Astrocyte (in vitro differentiated cells and primary cell): ENCODE measurements around the gene CD300LD. TPM values are rescaled to one million over a fixed set of nuclear protein-coding genes. Genes with fewer than 3 reads are reported as not detected.

Experiments
- DNase-seq: peaks from one replicate; pipeline ENCODE4 v3.0.0-alpha.2; 2010; ENCODE audit warnings: low read depth
- FAIRE-seq: peaks from 2 replicates; lab custom pipeline; 2011; peaks lifted over from hg19 to GRCh38; lab: Jason Lieb, UNC
- H2AFZ ChIP-seq: 2 replicates; pipeline ENCODE4 v1.6.0; 2012; ENCODE audit warnings: low read depth, low read length, inconsistent platforms
- H3K27ac ChIP-seq: 2 replicates; pipeline ENCODE4 v1.5.1; 2011; ENCODE audit warnings: low read depth, low read length, inconsistent platforms
- H3K27me3 ChIP-seq: 2 replicates; pipeline ENCODE4 v1.6.0; 2011; ENCODE audit warnings: low read length, inconsistent platforms; ENCODE audit not compliant: insufficient read depth
- H3K36me3 ChIP-seq: 2 replicates; pipeline ENCODE4 v1.5.1; 2011; ENCODE audit warnings: low read length, inconsistent platforms; ENCODE audit not compliant: insufficient read depth
- H3K4me1 ChIP-seq: 2 replicates; pipeline ENCODE4 v1.5.1; 2011; ENCODE audit warnings: low read length, inconsistent platforms; ENCODE audit not compliant: insufficient read depth
- H3K4me2 ChIP-seq: 2 replicates; pipeline ENCODE4 v1.6.0; 2012; ENCODE audit warnings: low read length, inconsistent platforms
- H3K4me3 ChIP-seq: 2 replicates; pipeline ENCODE4 v1.5.1; 2011; ENCODE audit warnings: low read depth, mild to moderate bottlenecking, low read length, inconsistent platforms; ENCODE audit not compliant: insufficient read depth
- H3K79me2 ChIP-seq: 2 replicates; pipeline ENCODE4 v1.6.0; 2012; ENCODE audit warnings: mild to moderate bottlenecking, low read length, inconsistent platforms; ENCODE audit not compliant: insufficient read depth
- H3K9ac ChIP-seq: 2 replicates; pipeline ENCODE4 v1.6.0; 2012; ENCODE audit warnings: mild to moderate bottlenecking, low read length, inconsistent platforms
- H3K9me3 ChIP-seq: 2 replicates; pipeline ENCODE4 v1.5.1; 2012; ENCODE audit warnings: low read depth, mild to moderate bottlenecking, low read length, inconsistent platforms; ENCODE audit not compliant: insufficient read depth
- H4K20me1 ChIP-seq: 2 replicates; pipeline ENCODE4 v1.6.0; 2012; ENCODE audit warnings: low read length, inconsistent platforms; ENCODE audit not compliant: insufficient read depth
- H3K27ac Mint-ChIP-seq: one replicate; pipeline ENCODE4 v1.8.0; 2021; ENCODE audit warnings: mild to moderate bottlenecking, mixed read lengths; ENCODE audit not compliant: unreplicated experiment
- H3K27me3 Mint-ChIP-seq: one replicate; pipeline ENCODE4 v1.8.0; 2021; ENCODE audit warnings: low read depth, mixed read lengths; ENCODE audit not compliant: unreplicated experiment
- H3K36me3 Mint-ChIP-seq: one replicate; pipeline ENCODE4 v1.8.0; 2021; ENCODE audit warnings: low read depth, mixed read lengths; ENCODE audit not compliant: unreplicated experiment
- H3K4me1 Mint-ChIP-seq: one replicate; pipeline ENCODE4 v1.8.0; 2021; ENCODE audit warnings: low read depth, mixed read lengths; ENCODE audit not compliant: unreplicated experiment
- H3K4me3 Mint-ChIP-seq: one replicate; pipeline ENCODE4 v1.8.0; 2021; ENCODE audit warnings: mild to moderate bottlenecking, moderate library complexity, mixed read lengths; ENCODE audit not compliant: unreplicated experiment
- H3K9me3 Mint-ChIP-seq: one replicate; pipeline ENCODE4 v1.8.0; 2021; ENCODE audit warnings: mild to moderate bottlenecking, mixed read lengths; ENCODE audit not compliant: unreplicated experiment
- EZH2 ChIP-seq: IDR thresholded peaks from 2 replicates; pipeline ENCODE4 v1.6.1; 2012; ENCODE audit warnings: mild to moderate bottlenecking, low read length, inconsistent platforms; ENCODE audit not compliant: insufficient read depth
- total RNA-seq: library from RNA; stranded (reverse); gene quantifications from 2 replicates; pipeline ENCODE4 v1.2.1, GENCODE V29; 2021
- TF ChIP-seq, protein P1 (sequence below): IDR thresholded peaks from 2 replicates; pipeline ENCODE4 v1.5.1; 2011; ENCODE audit warnings: low read depth, mild to moderate bottlenecking, inconsistent platforms, low read length, moderate library complexity; ENCODE audit not compliant: insufficient read depth

The CD300LD gene
- total RNA-seq, 1 donor from 2014 or later, result not detected

DNA sequence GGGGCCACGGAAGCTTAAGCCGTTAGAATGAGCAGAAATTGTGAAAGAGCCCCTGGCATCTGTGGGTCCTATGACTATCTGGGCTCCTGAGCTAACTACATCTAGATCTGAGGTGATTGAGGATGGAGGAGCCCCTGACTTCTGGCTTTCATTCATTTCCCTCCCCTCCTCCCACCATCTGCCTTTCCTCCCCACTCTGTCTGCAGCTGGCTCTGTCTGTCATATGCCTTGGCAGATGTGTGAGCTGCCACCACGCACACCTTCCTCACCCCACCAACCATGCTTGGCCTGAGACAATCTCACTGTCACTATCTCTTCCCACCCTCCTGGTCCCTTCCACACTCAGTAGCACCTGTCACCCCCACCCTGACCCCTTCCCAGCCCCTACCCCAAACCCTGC lies 26.4 kb upstream of the CD300LD start:
- no peaks in the 10 kb centered on the region for H3K36me3 ChIP-seq
- Mint-ChIP-seq H3K4me3 (no peak overlapping the region), H3K9me3 (no peaks in the 10 kb centered on the region), H3K4me1 (no peaks in the 10 kb centered on the region), H3K27ac (no peak overlapping the region), H3K27me3 (peaks cover 80% of the 10 kb centered on the region), H3K36me3 (no peaks in the 10 kb centered on the region)
- H3K27me3 ChIP-seq, result no peaks in the 10 kb centered on the region
- H2AFZ ChIP-seq, result no peak overlapping the region
- FAIRE-seq, result no peak
- H3K4me2 ChIP-seq, result no peak overlapping the region
- no peaks in the 10 kb centered on the region for H3K79me2 ChIP-seq
- no peak overlapping the region for H3K27ac ChIP-seq
- H4K20me1 ChIP-seq, result no peaks in the 10 kb centered on the region
- TF ChIP-seq, protein P1, sequence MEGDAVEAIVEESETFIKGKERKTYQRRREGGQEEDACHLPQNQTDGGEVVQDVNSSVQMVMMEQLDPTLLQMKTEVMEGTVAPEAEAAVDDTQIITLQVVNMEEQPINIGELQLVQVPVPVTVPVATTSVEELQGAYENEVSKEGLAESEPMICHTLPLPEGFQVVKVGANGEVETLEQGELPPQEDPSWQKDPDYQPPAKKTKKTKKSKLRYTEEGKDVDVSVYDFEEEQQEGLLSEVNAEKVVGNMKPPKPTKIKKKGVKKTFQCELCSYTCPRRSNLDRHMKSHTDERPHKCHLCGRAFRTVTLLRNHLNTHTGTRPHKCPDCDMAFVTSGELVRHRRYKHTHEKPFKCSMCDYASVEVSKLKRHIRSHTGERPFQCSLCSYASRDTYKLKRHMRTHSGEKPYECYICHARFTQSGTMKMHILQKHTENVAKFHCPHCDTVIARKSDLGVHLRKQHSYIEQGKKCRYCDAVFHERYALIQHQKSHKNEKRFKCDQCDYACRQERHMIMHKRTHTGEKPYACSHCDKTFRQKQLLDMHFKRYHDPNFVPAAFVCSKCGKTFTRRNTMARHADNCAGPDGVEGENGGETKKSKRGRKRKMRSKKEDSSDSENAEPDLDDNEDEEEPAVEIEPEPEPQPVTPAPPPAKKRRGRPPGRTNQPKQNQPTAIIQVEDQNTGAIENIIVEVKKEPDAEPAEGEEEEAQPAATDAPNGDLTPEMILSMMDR, result no peak
- TF ChIP-seq EZH2, result no peak
- DNase-seq, result no peak
- H3K9ac ChIP-seq, result no peak overlapping the region
- no peaks in the 10 kb centered on the region for H3K9me3 ChIP-seq
- H3K4me3 ChIP-seq, result no peak overlapping the region
- H3K4me1 ChIP-seq, result no peaks in the 10 kb centered on the region

- no peaks in the 10 kb centered on the region for H3K4me1 Mint-ChIP-seq
- H2AFZ ChIP-seq, result no peak overlapping the region
- no peak overlapping the region for H3K4me3 ChIP-seq
- H3K36me3 ChIP-seq, result no peaks in the 10 kb centered on the region
- no peaks in the 10 kb centered on the region for H3K9me3 Mint-ChIP-seq
- no peak overlapping the region for H3K4me3 Mint-ChIP-seq
- H3K27ac ChIP-seq, result no peak overlapping the region
- H3K9me3 ChIP-seq, result no peaks in the 10 kb centered on the region
- H4K20me1 ChIP-seq, result no peaks in the 10 kb centered on the region
- H3K79me2 ChIP-seq, result no peaks in the 10 kb centered on the region
- TF ChIP-seq, protein P1, result no peak
- TF ChIP-seq EZH2, result no peak
- no peak overlapping the region for H3K4me2 ChIP-seq
- H3K9ac ChIP-seq, result no peak overlapping the region
- H3K27me3 ChIP-seq, result no peaks in the 10 kb centered on the region
- FAIRE-seq (no peak), DNase-seq (no peak)
- no peak overlapping the region for H3K27ac Mint-ChIP-seq
- no peaks in the 10 kb centered on the region for H3K36me3 Mint-ChIP-seq
- H3K27me3 Mint-ChIP-seq, result peaks cover 77% of the 10 kb centered on the region
- no peaks in the 10 kb centered on the region for H3K4me1 ChIP-seq
Observed at GRCh38 chr17:74616696-74617095, 24.6 kb upstream of the CD300LD start.

DNA sequence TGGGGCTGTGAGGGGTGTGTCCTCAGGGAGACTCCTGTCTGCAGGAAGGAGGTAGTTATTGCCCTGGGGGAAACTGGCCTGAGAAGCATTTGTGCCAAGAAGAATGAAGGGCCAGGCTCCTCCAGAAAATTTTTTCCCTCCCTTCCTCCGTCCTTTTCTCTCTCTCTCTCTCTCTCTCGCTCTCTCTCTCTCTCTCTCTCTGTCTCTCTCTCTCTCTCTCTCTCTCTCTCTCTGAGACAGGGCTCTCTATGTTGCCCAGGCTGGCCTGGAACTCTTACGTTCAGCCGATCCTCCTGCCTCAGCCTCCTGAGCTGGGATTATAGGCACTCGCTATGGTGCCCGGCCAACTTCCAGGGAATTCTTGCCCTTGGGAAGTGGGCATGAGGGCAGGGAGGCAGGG lies 20.0 kb upstream of the CD300LD start:
- no peaks in the 10 kb centered on the region for H3K4me1 Mint-ChIP-seq
- Histone ChIP-seq H3K9me3 (no peaks in the 10 kb centered on the region), H3K4me3 (no peak overlapping the region), H3K27me3 (peaks cover 3% of the 10 kb centered on the region), H3K9ac (no peak overlapping the region), H3K4me1 (no peaks in the 10 kb centered on the region), H3K36me3 (no peaks in the 10 kb centered on the region), H4K20me1 (no peaks in the 10 kb centered on the region), H3K27ac (no peak overlapping the region), H3K79me2 (no peaks in the 10 kb centered on the region), H3K4me2 (no peak overlapping the region), H2AFZ (no peak overlapping the region)
- no peak for FAIRE-seq
- H3K9me3 Mint-ChIP-seq, result peaks cover 1% of the 10 kb centered on the region
- no peak for TF ChIP-seq EZH2
- TF ChIP-seq, protein P1, result no peak
- DNase-seq, result no peak
- H3K36me3 Mint-ChIP-seq, result no peaks in the 10 kb centered on the region
- no peak overlapping the region for H3K4me3 Mint-ChIP-seq
- H3K27me3 Mint-ChIP-seq, result peaks cover 64% of the 10 kb centered on the region
- no peak overlapping the region for H3K27ac Mint-ChIP-seq
